Epithelial cell of esophagus (primary cell): ENCODE data around the gene COX10.

Experiments
- DNase-seq: peaks from one replicate; pipeline ENCODE4 v3.0.0; 2010; ENCODE audit warnings: low read depth
- H3K4me3 ChIP-seq: 2 replicates; pipeline ENCODE4 v1.5.1; 2011; ENCODE audit warnings: mild to moderate bottlenecking, low read length, control low read depth
- CTCF ChIP-seq: IDR thresholded peaks from 2 replicates; pipeline ENCODE4 v1.5.1; 2011; ENCODE audit warnings: low read depth, mild to moderate bottlenecking, low read length, control low read depth, inconsistent platforms; ENCODE audit not compliant: insufficient read depth; ENCODE audit errors: missing control alignments

Gene COX10

GRCh38 chr17:14044702-14045101, 24.6 kb upstream of the COX10 start:
- no peak for DNase-seq
- no peak for TF ChIP-seq CTCF
- H3K4me3 ChIP-seq = no peak overlapping the region

- TF ChIP-seq CTCF = no peak
- H3K4me3 ChIP-seq = no peak overlapping the region
- DNase-seq = no peak
Observed at GRCh38 chr17:14046978-14047377, 22.3 kb upstream of the COX10 start.

- no peak for TF ChIP-seq CTCF
- no peak for DNase-seq
Observed at GRCh38 chr17:14047591-14047990, 21.7 kb upstream of the COX10 start.

GRCh38 chr17:14048169-14048568, 21.1 kb upstream of the COX10 start:
- no peak for DNase-seq
- H3K4me3 ChIP-seq = no peak overlapping the region
- TF ChIP-seq CTCF = peak; percentile 38

More at GRCh38 chr17:14047591-14047990, 21.7 kb upstream of the COX10 start:
- no peak overlapping the region for H3K4me3 ChIP-seq

GRCh38 chr17:14050616-14051015, 18.7 kb upstream of the COX10 start:
- TF ChIP-seq CTCF = no peak
- DNase-seq = no peak
- no peak overlapping the region for H3K4me3 ChIP-seq

- DNase-seq = no peak
Observed at GRCh38 chr17:14051692-14052091, 17.6 kb upstream of the COX10 start.

More at GRCh38 chr17:14051692-14052091, 17.6 kb upstream of the COX10 start:
- TF ChIP-seq CTCF = no peak
- H3K4me3 ChIP-seq = no peak overlapping the region
